NCI-H1436 (cell line): ENCODE data around the gene PPP2R5A.
"Not testable (repeated sequence)": the region's sequence is repeated elsewhere in the genome, so short reads cannot be mapped to it uniquely, and the experiment has no call there.

Experiments
- DNase-seq: peaks from one replicate; lab custom pipeline; 2025; lab: John Stamatoyannopoulos, UW

Gene PPP2R5A

DNA sequence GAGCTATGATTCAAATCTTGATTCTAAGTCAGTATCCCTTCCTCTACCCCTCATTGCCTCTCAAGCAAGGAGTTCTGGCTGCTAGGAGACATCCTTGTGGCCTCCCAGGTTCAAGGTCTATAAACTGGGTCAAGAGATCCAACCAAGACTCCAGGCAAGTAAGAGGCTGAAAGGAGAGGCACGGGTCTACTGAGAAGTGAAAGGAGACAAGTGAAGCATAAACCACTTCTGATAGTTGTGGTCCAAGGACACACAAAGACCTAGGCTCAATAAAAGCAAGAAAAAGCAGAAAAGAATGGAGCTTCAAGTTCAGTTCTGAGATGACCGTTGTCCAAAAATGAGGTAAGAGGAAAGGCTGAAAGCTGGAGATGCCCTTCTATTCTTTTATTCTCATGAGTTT, 17.8 kb upstream of the PPP2R5A start:
- DNase-seq, result no peak

- DNase-seq, result no peak
These were observed 15.9 kb upstream of the PPP2R5A start for GRCh38 chr1:212269306-212269705.

GRCh38 chr1:212270564-212270963, 14.6 kb upstream of the PPP2R5A start:
- DNase-seq, result no peak

DNA sequence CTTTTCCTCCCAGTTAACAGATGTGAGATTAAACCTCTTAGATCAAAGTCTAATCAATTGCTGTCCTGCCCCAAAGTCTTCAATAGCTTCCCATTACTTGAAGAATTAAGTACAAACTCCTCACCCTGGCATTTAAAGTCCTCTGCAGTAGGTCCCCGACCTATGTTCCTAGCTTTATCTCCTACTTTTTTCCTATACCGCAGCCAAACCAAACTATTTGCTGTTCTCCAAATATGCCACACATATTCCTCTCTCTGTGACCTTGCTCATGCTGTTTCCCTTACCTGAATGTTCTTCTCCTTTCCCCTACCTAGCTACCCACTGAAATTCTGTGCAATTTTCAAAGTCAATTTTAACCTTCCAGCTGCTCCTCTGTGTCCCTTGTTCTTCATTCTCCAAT, 14.0 kb upstream of the PPP2R5A start:
- no peak for DNase-seq

GRCh38 chr1:212271823-212272485, 13.3 kb upstream of the PPP2R5A start:
- DNase-seq, result no peak

- DNase-seq, result no peak
These were observed 3.6 kb upstream of the PPP2R5A start for GRCh38 chr1:212281590-212281989.

DNA sequence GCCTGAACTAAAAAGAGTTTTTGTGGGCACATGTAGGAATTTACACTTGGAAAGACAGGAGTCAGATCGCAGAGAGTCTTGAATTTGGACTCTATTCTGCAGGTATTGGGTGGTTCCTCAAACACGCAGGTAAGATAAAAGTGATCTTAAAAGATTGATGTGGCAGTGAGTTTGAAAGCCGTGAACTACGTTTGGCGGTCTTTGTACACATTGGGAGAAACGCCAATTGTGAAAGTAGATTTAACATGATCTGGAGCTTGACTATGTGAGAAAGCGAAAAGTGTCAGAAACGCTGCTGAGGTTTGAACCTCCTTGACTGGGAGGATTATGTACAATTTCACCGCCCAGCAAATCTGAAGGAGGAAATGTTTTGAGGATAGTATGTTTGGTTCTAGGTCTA, 1.5 kb upstream of the PPP2R5A start:
- DNase-seq, result no peak

DNA sequence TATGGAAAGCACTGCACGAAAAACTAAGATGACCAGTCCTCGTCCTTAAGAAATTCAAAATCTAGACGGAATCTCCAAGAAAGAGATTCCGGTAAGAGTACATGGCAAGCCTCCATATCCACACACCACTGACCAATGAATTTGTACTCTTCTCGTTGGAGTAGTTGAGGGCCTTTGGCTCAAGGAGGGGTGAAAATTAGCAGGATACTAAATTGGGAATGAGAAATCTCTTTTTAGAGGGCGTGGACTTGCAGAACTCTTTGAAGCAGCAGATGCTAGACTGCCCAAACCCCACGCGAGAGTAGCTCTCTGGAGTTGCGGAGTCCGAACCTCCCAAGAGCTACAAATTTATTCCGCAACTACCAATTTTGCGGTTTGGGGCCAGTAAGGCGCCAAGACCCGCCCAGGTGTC, 872 bp upstream of the PPP2R5A start:
- no peak for DNase-seq

GRCh38 chr1:212285685-212286555, 710 bp downstream of the PPP2R5A start:
- peak; percentile 60 for DNase-seq

DNA sequence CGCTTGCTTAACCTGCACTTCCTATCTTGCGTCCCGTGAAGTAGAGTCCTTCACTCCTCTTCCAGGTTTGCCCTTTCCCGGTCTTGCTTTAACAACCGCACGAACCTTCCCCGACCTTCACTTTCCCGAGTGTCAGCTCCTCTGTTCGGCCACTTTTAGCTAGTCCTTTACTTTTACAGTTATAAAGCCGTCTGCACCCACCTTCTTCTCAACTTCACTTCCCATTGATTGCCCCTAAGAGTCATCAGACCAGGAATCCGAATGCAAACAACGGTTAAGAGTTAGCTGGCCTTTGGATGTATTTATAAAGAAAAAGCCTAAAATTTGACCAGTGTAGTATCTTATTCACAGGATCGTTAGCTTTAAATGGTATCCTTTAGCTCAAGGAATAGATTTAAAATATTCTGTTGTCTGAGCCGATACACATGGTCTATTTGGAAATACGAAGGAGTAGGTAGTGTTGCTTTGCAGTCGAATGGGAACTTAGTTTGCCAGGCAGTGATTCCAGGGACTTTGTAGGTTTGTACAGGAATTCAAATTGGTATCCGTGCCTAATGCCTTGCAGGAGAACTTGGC, 1.4 kb downstream of the PPP2R5A start:
- DNase-seq, result no peak

GRCh38 chr1:212287261-212287895, 2.2 kb downstream of the PPP2R5A start:
- no peak for DNase-seq

- not testable (repeated sequence) for DNase-seq
These were observed 2.8 kb downstream of the PPP2R5A start for GRCh38 chr1:212287995-212288394.

DNA sequence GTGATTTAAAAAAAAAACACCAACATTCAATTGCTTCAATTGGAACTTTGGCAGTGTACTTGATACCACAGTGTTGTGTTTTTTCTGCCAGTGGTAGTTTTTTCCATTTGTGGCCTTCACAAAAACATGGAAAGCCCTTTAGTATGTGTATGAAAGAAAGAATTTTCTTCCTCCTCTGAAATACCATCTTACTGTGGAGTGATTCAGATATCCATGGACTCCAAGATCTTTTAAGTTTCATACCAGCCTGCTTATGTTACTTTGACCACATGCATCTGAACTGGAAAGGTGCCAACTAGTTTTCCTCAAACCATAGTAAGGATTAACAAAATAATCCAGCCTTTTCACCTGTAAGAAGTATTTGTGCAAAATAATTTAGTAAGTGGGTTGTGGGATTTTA, 3.4 kb downstream of the PPP2R5A start:
- no peak for DNase-seq

DNA sequence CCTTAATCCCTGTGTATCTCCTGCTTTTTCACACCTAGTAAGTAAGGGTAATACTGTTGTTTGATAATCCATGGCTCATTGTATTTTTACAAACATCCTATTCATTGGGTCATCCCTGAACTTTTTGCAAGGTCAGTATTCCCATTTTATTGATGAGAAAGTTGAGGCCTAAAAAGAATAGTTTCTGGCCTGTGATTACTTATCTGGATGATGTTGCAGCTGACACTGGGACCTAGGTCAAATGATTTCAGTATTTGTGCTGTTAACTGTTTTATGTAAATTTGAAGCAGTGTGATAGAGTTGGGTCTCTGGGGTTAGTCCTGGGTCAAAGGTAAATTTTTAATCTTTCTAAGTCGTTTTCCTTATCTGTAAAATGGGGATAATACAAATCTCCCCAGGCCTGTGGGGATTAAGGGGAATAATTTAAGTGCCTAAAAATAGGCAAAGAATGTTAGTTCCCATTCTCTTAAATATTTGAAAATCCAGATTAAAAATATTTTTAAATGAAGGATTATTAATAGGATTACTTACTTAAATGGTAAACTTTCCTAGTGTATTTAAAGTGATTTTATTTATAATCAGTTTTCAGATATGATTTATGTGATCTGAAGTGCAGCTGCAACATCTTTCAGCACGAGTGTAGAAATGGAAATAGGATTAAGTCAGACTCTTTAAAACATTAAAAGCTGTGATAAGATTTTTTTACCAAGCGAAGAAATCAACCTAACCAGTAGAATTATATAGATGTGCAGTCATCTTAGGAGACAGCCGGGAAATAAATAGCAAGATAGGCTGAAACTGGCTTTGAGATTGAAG, 4.3 kb downstream of the PPP2R5A start:
- no peak for DNase-seq

DNA sequence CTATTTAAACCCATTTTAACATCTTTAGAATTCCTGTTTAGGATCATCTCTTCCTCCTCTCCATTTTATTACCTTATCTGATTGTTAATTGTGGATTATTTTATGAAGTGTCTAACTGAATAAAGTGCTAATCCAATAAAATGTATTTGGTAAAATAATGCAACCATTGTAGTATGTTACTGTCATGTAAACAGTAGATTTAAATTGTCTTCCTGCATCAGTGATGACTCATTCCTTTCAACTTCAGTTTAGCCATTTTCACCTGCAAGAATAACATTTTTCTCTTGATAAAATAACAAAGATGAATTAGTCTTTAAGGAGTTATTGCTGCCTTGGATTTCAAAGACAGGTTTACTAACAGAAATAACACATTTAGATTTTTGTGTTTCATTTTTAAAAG, 5.4 kb downstream of the PPP2R5A start:
- DNase-seq, result no peak

DNA sequence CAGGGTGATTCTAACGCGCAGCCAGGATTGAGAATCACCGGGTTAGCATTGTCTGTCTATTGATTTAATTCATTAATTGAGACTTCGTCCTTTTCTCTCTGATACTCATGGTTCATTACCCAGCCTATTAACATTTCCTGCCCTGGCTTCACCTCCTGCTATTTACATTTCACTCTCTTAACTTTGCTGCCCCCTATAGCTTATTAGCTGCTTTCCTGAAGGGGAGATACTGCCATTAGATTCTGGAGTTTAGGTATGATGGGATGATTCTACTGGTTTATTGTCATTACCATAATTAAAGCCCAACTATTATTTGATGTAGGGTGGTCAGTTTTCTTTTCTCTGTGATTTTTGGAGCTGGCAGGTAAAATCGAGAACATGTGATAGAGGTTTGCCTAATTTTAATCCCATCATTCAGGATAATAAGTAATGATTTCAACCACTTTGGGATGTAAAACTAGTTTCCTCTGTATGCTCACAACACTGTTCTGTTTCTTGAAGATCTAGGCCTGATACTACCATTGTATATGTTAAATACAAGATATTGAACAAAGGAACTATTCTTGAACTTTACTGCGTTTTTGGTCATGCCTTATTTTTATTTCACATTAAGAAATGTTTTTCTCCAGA, 6.4 kb downstream of the PPP2R5A start:
- DNase-seq, result peak; percentile 80

- no peak for DNase-seq
These were observed 7.3 kb downstream of the PPP2R5A start for GRCh38 chr1:212292250-212293105.

DNA sequence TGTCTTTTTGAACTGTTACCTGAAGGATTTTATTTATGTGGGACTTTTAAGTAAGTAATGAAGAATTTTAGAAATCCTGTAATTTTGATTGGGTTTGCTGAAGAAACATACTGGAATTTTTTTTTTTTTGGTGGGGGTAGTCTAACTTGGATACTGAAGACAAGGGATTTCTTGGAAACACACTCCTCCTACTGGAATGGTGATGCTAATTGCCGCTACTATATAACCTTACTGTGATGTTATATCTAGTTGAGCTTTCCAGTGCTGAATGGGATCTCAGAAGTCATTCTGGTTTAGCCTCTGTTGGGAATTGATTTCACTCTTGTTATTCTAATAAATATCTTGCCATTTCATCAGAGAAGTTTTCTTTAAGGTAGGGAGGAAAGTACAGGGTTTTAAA, 8.4 kb downstream of the PPP2R5A start:
- no peak for DNase-seq

- no peak for DNase-seq
These were observed 9.8 kb downstream of the PPP2R5A start for GRCh38 chr1:212294983-212295382.

- DNase-seq, result no peak
These were observed 10.4 kb downstream of the PPP2R5A start for GRCh38 chr1:212295579-212295978.
